ENCODE results near the gene CEBPG.

Gene CEBPG

GRCh38 chr19:33396701-33397535 is 23.4 kb downstream of the CEBPG start:
- no peak for DNase-seq

GRCh38 chr19:33397536-33398360 is 24.2 kb downstream of the CEBPG start:
- DNase-seq: no peak

DNA sequence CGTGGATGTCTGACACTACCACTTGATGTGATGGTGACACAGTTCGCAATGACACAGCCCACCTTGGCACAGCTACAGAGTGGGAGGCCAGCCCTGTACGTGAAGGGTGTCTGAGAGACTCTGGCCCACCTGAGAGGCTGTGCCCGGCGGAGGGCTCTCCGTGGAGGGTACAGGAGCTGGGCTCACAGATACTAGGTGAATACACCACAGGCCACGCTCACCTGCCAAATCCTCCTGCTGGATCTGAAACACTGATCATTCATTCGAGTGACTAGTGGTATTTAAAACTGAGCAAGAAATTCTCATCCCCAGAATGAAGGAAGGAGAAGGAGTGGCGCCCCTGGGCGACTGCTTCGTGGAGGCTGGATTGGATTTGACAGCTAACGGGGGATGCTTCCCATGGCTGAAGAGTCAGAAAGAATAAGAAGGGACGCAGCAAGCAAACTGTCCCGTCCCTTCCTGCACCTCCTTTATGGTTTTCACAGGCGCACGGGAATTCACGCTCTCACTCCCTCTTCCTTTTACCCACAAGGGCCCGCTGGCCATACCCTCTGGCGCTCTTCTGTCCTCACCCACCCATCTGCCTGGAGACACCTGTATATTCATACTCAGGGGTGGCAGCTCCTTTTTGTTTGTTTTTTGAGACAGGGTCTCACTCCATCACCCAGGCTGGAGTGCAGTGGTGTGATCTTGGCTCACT is 25.0 kb downstream of the CEBPG start:
- no peak for DNase-seq

DNA sequence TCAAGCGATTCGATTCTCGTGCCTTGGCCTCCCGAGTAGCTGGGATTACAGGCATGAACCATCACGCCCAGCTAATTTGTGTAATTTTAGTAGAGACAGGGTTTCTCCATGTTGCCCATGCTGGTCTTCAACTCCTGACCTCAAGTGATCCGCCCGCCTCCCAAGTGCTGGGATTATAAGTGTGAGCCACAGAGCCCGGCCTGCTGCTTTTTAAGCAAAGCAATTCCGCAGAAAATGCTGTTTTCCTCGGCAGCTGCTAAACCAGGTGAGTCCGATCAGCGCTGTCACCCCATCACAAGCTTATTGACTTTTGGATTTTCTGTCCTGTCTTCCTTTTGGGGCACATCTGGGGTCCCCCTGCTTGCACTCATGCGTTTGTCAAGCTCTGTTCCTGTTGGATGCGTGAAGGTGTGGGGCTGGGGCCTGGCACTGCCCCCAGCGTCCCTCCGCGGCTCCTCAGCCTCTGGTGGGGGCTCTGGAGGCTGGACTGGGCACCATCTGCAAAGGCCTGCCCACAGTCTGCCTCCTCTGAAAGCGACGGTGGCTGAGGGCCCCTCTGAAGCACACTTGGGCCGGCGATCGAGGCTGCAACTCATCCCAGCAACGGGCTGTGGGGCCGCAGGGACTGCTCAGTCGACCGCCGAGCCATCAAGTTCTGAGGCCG is 25.7 kb downstream of the CEBPG start:
- no peak for DNase-seq

- DNase-seq: no peak
These were observed 26.5 kb downstream of the CEBPG start for GRCh38 chr19:33399745-33400681.

DNA sequence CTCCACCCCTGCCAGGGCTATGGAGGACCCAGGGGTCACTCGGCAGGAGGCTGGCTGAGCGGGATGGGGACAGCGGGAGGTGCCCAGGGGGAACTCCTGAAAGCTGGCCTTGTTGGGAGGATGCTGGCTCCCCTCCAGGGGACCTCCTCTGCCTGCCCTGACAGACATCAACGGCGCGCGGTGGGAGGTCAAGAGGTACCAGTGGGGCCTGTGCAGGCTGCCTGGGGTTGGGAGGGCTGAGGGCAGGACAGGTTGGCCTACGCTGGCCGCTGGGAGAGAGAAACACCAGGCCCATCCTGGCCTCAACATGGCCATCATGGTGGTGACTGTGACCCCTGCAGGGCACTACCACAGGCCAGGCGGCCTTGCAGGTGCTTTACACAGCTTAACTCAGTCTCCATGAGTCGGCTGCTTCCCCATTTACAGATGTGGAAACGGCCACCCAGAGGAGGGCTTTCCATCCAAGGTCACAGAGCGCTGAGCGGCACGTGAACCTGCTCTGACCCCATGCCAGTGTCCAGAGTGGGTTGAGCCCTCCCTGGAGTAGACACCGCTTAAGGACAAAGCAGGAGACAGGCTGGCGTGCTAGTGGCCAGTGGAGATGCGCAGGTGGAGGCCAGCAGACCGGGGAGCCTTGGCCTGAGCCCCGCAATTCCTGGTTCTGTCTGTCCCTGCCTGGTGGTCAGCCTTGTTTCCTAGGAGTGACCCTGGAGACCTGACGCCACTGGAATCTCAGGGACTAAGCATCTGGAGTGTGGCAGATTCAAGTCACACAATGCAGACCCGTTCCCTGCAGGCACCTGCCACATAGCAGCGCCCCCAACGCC is 27.6 kb downstream of the CEBPG start:
- DNase-seq: no peak

DNA sequence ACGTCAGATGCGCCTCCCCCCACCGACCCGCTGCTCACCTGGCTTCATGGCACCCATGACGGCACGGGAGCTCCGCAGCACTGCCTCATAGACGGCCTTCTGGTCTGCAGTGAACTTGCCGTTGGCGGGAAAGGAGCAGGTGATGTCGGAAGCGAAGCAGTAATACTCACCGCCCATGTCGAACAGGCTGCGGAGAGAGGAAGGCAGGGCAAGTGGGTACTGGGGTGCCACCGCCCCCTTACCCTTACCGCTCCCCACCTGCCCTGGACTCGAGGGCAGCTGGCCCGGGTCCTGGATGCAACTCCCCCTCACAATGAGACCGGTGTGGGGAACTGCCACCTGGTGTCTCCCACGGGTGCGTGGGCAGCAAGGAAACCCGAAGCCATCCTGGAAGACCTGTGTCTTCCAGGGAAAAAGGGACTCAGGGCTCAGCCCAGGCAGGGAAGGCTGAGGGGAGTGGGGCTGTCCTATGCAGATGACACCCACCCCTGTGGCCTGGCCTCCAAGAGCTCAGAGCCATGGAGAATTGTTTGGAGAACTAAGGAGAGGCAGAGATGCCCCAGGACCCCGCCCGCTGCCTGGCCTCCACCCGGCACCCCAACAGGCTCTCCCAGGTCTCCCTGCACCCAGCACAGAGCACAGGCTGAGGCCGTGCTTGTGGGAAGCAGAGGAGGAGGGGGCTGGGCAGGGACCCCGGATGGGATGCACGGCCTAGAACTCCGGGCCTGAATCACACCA is 28.3 kb downstream of the CEBPG start:
- no peak for DNase-seq

- no peak for DNase-seq
These were observed 29.1 kb downstream of the CEBPG start for GRCh38 chr19:33402421-33403220.

GRCh38 chr19:33403221-33403972 is 29.9 kb downstream of the CEBPG start:
- no peak for DNase-seq

GRCh38 chr19:33403973-33404304 is 30.4 kb downstream of the CEBPG start:
- DNase-seq: no peak

GRCh38 chr19:33404506-33405253 is 31.2 kb downstream of the CEBPG start:
- no peak for DNase-seq

DNA sequence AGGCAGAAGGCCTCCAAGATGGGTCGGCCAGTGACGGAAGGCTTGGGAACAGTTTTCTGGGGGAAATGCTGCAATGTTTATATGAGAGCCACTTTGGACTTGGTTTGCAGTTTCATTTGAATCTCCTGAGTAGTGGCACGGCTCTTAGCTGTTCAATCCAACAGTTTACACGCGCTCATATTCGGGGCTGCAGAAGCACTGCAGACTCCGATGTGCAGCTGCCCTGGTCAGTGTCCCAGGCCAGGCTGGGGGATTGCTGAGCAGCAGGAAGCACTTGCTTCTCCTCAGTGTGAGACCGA is 31.7 kb downstream of the CEBPG start:
- DNase-seq: no peak

- no peak for DNase-seq
These were observed 32.3 kb downstream of the CEBPG start for GRCh38 chr19:33405553-33406461.

DNA sequence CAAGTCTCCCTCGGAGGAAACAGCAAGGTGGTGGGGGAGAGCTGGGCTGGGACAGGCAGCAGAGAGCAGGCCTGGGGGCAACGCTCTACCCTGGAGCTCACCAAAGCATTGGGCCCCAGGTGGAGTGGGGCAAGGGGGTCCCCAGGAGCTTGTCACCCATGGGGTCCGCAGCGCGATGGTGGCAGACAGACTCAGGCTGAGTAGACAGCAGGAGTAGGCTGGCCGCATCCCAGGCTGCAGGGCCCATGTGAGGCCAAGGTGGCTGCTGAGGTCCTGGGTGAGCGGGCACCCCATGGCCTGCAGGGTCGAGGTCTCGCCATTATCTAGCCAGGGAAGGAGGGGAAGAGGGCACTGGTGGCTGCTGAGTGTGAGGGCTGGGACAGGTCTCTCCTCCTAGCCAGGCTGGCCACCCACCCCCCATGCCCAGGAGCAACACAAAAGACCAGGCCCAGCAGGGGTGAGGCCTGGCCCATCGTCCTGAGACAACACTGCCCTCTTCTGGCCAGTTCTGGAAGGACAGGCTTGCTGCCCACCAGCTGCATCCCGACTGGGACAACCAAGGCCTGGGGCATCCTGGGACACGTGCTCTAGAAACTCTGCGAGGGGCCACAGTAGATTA is 33.1 kb downstream of the CEBPG start:
- no peak for DNase-seq

DNA sequence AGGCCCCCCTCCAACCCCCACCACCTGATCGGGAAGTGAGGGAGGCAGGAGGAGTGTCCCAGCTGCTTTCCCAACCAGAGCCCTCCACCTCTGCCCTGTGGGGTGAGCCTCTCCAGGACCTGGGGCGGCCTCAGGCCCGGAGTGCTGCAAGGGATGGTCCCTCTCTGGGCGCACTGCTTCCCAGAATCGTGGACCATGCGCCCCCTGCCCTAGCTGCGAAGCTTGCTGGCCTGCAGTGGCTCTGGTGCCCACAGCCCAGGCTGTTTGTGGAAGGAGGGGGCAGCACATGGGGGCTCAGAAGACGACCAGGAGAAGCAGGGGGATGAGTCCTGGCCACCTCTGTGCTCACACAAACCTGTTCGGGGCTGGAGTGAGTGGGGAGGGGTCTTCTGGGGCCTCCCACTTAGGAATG is 33.6 kb downstream of the CEBPG start:
- DNase-seq: no peak

GRCh38 chr19:33407716-33408115 is 34.2 kb downstream of the CEBPG start:
- no peak for DNase-seq
